Measurements from ENCODE around the gene SLC1A1. TPM values are rescaled to one million over a fixed set of nuclear protein-coding genes. Genes with fewer than 3 reads are reported as not detected.

SLC1A1 gene
- total RNA-seq, 1 experiment from 2014 or later: 3.2 TPM

GRCh38 chr9:4620881-4621555 lies 130.8 kb downstream of the SLC1A1 start:
- ATAC-seq: no peak

DNA sequence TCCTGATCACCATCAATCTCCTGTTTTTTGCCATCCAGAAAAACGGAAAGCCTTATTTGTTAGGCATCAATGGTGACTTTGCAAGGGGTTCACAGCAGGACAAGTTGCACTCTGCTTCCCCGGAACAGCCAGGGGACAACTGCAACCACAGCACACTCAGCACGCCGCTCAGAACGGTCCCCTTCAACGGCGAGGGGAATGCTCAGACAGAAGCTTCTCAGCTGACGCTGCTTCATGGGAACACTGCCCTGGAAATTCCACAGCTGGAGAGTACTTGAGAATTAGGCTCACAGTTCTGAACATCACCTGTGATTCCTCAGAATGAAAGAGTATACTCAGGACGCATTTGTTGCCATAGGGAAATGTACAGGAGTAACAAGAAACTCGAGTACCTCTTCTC lies 131.7 kb downstream of the SLC1A1 start:
- no peak overlapping the region for H3K4me3 ChIP-seq (ENCODE audit: low read length)
- no peak overlapping the region for H3K4me2 ChIP-seq (ENCODE audit: low read length)
- no peaks in the 10 kb centered on the region for H3K36me3 ChIP-seq (ENCODE audit: low read depth, low read length)
- TF ChIP-seq CTCF (conservative IDR thresholded peaks at IDR 0.05; ENCODE audit: low read depth, low read length) (no peak), EZH2 (IDR thresholded peaks at IDR 0.05; ENCODE audit: low read length, unreplicated experiment) (no peak)
- H3F3A ChIP-seq (ENCODE audit: low read length, unreplicated experiment): no peaks in the 10 kb centered on the region
- ChIA-PET CTCF (no interaction called here), POLR2A (ENCODE audit: unreplicated experiment) (no interaction called here)
- H3K9me2 ChIP-seq (replicated peaks; ENCODE audit: low read length): no peaks in the 10 kb centered on the region
- no peak overlapping the region for H3K9ac ChIP-seq (ENCODE audit: low read length)
- intact Hi-C loops (cut with micrococcal nuclease): no loop called here
- H2AFZ ChIP-seq (ENCODE audit: low read length): no peak overlapping the region
- H3K27ac ChIP-seq (ENCODE audit: low read length): no peak overlapping the region
- no peak for DNase-seq
- H3K9me3 ChIP-seq (ENCODE audit: low read length): no peaks in the 10 kb centered on the region
- no peaks in the 10 kb centered on the region for H3K27me3 ChIP-seq (ENCODE audit: low read length)
- no peaks in the 10 kb centered on the region for H4K20me1 ChIP-seq (ENCODE audit: low read length)
- no peaks in the 10 kb centered on the region for H3K4me1 ChIP-seq (ENCODE audit: insufficient read depth, low read length)
- BruUV-seq (replicated peaks): no TSS peak
- ATAC-seq: no peak
- no peaks in the 10 kb centered on the region for H3K79me2 ChIP-seq (ENCODE audit: low read length)

More at GRCh38 chr9:4620881-4621555, 130.8 kb downstream of the SLC1A1 start:
- POLR2A ChIA-PET (ENCODE audit: unreplicated experiment): no interaction called here
- no peak for DNase-seq
- H3K9me3 ChIP-seq (ENCODE audit: low read length): no peaks in the 10 kb centered on the region
- H4K20me1 ChIP-seq (ENCODE audit: low read length): no peaks in the 10 kb centered on the region
- H3K27ac ChIP-seq (ENCODE audit: low read length): no peak overlapping the region
- H3K79me2 ChIP-seq (ENCODE audit: low read length): no peaks in the 10 kb centered on the region
- H3K4me2 ChIP-seq (ENCODE audit: low read length): no peak overlapping the region
- CTCF ChIA-PET: no interaction called here
- H3F3A ChIP-seq (ENCODE audit: low read length, unreplicated experiment): no peaks in the 10 kb centered on the region
- H3K4me3 ChIP-seq (ENCODE audit: low read length): no peak overlapping the region
- H3K27me3 ChIP-seq (ENCODE audit: low read length): no peaks in the 10 kb centered on the region
- H3K36me3 ChIP-seq (ENCODE audit: low read depth, low read length): no peaks in the 10 kb centered on the region
- H3K9ac ChIP-seq (ENCODE audit: low read length): no peak overlapping the region
- BruUV-seq (replicated peaks): no TSS peak
- intact Hi-C loops (cut with micrococcal nuclease): no loop called here
- TF ChIP-seq EZH2phosphoT487 (IDR thresholded peaks at IDR 0.05; ENCODE audit: borderline replicate concordance, low read length) (no peak), CTCF (conservative IDR thresholded peaks at IDR 0.05; ENCODE audit: low read depth, low read length) (no peak), EZH2 (IDR thresholded peaks at IDR 0.05; ENCODE audit: low read length, unreplicated experiment) (no peak)
- no peak overlapping the region for H2AFZ ChIP-seq (ENCODE audit: low read length)
- no peaks in the 10 kb centered on the region for H3K9me2 ChIP-seq (replicated peaks; ENCODE audit: low read length)
- no peaks in the 10 kb centered on the region for H3K4me1 ChIP-seq (ENCODE audit: insufficient read depth, low read length)

DNA sequence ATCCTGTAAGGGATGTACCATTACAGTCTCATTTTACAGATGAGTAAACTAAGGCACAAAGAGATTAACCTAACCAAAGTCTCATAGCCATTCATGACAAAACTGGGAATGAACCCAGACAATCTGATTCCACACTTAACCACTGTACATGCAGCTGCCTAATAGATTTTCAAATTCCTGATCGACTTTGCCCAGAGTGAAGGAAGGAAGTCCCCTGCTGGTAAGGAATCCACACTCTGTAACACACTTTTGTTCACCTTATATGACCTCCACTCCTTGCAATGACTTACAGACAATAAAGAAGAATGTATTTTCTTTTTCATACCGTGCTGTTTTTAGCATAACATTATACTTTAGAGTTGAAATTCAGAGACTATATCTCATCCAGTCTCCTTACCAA lies 140.6 kb downstream of the SLC1A1 start:
- Histone ChIP-seq H2AFZ (ENCODE audit: low read length) (no peak overlapping the region), H3K4me2 (ENCODE audit: low read length) (no peak overlapping the region), H3K9ac (ENCODE audit: low read length) (no peak overlapping the region), H3K27ac (ENCODE audit: low read length) (no peak overlapping the region), H3K9me2 (replicated peaks; ENCODE audit: low read length) (no peaks in the 10 kb centered on the region), H3K4me3 (ENCODE audit: low read length) (no peak overlapping the region), H3K79me2 (ENCODE audit: low read length) (no peaks in the 10 kb centered on the region), H3K36me3 (ENCODE audit: low read depth, low read length) (no peaks in the 10 kb centered on the region), H3K9me3 (ENCODE audit: low read length) (no peaks in the 10 kb centered on the region), H4K20me1 (ENCODE audit: low read length) (no peaks in the 10 kb centered on the region), H3K27me3 (ENCODE audit: low read length) (no peaks in the 10 kb centered on the region), H3F3A (ENCODE audit: low read length, unreplicated experiment) (no peaks in the 10 kb centered on the region), H3K4me1 (ENCODE audit: insufficient read depth, low read length) (no peaks in the 10 kb centered on the region)
- CTCF ChIA-PET: no interaction called here
- POLR2A ChIA-PET (ENCODE audit: unreplicated experiment): no interaction called here
- no TSS peak for BruUV-seq (replicated peaks)
- intact Hi-C loops (cut with micrococcal nuclease): no loop called here
- ATAC-seq (no peak), DNase-seq (no peak)
- no peak for TF ChIP-seq CTCF (conservative IDR thresholded peaks at IDR 0.05; ENCODE audit: low read depth, low read length)
- TF ChIP-seq EZH2phosphoT487 (IDR thresholded peaks at IDR 0.05; ENCODE audit: borderline replicate concordance, low read length): no peak
- no peak for TF ChIP-seq EZH2 (IDR thresholded peaks at IDR 0.05; ENCODE audit: low read length, unreplicated experiment)
